Activated CD4-positive, alpha-beta T cell treated with anti-CD3 and anti-CD28 coated beads, Interleukin-2, amount 50 U/mL, for 4 hours (primary cell): ENCODE results near the gene TH.
"Not testable (repeated sequence)": the region's sequence is repeated elsewhere in the genome, so short reads cannot be mapped to it uniquely, and the experiment has no call there.

ENCODE experiments used
- DNase-seq, 2 experiments: peaks; one replicate each; pipeline ENCODE4 v3.0.0-alpha.2; 2020

TH gene

DNA sequence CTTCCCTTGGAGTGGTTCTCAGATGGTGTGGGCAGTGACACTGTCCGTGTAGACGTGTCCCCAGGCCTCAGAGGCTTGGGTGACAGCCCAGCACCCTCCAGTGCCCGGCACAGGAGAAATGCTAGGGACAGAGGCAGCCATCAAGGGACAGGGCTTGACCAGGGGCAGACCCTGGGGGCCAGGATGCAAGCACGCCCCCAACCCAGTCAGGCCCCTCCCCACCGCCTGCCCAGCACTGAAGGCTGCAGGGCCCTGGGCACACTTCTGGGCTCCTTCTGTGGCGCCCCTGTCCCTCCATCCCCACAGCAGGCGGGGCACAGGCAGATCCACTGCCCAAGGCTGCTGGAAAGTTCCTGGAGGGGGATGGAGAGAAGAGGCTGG, 43.5 kb downstream of the TH start:
- DNase-seq: no peak

DNA sequence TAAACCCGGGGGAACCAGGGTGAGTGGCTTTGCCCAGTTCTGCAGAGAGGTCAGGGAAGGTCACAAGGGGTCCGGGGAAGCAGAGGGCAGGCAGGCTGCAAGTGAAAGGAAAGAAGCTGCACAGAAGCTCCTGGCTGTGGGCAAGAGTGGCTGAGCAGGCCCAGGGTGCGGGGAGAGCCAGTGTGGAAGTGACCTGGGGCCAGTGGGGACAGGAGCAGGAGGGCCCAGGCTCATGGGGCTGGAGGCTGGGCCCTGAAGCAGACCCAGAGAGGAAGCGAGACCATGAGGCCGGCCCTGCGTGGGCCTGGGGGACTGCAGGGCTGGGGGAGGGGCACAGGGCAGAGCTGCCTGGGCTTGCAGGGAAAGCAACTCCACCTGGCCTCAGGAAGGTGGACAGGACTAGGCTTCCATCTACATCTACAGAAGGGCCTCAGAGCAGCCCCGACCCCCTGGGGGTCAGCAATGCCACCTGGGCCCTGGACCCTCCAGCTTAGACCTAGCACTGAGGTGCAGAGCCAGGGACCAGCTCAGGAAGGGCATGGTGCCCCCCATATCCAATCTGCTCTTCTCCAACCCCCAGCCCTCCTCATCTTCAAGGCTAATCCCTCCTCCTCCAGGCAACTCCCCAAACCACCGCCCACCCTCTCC, 44.0 kb downstream of the TH start:
- no peak for DNase-seq

DNA sequence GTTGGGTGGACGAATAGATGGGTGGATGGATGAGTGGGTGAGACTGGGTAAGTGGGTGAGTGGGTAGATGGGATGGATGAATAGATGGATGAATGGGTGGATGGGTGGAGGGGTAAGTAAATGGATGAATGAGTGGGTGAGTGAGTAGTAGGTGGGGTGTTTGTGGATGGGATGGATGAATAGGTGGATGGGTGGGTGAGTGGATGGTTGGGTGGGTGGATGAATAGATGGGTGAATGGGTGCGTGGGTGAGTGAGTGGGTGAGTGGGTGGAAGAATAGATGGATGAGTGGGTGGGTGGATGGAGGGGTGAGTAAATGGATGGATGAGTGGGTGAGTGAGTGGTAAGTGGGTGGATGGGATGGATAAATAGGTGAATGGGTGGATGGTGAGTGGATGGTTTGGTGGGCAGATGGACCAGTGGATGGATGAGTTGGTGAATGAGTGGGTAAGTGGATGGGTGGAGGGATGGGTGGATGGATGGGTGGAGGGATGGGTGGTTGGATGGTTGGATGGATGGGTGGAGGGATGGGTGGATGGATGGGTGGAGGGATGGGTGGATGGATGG, 45.0 kb downstream of the TH start:
- no peak for DNase-seq

DNA sequence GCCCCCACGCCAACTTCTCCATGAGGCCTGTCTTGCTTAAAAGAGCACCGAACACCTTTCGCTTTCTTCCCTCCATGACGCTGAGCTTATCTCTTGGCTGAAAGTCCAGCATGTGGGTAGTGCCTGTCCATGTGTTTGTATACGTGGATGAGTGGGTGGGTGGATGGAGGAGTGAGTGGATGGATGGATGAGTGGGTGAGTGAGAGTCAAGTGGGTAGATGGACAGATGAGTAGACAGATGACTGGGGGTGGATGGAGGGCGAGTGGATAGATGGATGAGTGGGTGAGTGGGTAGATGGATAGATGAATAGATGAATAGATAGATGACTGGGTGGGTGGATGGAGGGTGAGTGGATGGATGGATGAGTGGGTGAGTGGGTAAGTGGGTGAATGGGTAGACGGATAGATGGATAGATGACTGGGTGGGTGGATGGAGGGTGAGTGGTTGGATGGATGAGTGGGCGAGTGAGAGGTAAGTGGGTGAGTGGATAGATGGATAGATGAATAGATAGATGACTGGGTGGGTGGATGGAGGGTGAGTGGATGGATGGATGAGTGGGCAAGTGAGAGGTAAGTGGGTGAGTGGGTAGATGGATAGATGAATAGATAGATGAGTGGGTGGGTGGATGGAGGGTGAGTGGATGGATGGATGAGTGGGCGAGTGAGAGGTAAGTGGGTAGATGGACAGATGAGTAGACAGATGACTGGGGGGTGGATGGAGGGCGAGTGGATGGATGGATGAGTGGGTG, 46.7 kb downstream of the TH start:
- not testable (repeated sequence) for DNase-seq

DNA sequence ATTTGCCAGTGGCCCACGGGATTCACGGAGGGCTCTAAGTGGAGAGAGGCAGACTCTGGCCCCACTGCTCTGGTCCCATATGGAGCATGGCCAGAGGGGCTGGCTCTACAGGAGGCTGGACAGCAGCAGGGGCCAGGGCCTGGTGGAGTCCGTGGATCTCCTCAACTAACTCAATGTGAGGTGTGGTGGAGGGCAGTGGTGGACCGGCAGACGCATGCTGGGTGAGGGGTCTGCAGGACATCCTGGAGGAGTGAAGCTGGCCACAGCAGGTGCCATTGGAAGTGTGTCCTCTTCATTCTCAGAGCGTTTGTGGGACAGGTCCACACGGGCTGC, 48.0 kb downstream of the TH start:
- no peak for DNase-seq

DNA sequence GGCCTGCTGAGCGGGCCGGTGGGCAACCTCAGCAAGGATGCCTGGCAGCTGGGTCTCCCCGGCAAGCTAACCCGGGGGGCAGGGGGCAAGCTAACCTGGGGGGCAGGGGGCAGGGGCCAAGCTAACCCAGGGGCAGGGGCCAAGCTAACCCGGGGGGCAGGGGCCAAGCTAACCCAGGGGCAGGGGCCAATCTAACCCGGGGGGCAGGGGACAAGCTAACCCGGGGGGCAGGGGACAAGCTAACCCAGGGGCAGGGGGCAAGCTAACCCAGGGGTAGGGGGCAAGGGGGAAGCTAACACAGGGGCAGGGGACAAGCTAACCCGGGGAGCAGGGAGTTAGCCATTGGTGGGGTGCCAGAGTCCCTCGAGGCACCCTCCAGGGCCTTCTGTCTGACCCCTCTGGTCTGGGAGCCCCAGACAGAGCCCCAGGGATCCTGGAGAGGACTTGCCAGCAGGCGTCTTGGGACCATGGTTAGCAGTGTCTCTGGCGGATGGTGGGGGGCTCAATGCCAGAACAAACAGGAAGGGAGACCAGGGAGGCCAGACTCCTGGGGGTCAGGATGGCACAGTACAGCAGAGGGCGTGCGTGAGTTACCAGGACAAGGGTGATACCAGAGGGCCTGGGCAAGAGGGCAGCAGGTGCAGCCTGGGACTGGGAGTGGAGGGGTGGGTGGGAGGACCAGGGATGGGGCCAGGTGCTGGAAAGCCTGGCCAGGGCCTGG, 48.5 kb downstream of the TH start:
- DNase-seq: no peak

DNA sequence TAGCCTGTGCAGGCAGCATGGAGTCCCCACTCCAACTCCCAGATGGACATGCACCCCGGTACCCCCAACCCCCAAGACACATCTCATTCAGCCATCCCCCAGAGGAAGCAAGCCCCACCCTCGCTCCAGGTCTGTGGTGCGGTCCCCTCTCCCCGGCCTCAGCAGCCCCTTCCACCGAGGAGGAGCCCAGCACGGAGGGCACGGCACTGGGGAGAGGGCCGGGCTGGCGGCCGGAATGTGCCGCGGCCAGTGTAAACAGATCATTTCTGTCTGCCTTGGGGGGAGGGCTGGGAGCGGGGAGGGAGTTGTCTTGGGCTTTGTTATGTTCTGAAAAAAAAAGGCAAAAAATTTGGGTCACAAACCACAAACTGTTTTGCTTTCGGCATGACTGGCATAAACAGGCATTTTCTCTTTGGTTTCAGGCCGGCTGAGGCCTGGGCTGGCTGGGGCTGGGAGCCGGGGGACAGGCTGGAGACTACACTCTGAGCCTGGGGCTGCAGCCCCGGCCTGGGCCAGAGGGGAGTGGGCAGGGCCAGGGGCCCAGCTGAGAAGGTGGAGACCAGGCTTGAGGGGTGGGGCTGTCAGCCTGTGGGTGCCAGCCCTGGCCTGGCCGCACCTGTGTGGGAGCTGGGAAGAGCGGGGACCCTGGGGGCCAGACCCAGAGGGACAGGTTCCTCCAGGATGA, 49.3 kb downstream of the TH start:
- no peak for DNase-seq

DNA sequence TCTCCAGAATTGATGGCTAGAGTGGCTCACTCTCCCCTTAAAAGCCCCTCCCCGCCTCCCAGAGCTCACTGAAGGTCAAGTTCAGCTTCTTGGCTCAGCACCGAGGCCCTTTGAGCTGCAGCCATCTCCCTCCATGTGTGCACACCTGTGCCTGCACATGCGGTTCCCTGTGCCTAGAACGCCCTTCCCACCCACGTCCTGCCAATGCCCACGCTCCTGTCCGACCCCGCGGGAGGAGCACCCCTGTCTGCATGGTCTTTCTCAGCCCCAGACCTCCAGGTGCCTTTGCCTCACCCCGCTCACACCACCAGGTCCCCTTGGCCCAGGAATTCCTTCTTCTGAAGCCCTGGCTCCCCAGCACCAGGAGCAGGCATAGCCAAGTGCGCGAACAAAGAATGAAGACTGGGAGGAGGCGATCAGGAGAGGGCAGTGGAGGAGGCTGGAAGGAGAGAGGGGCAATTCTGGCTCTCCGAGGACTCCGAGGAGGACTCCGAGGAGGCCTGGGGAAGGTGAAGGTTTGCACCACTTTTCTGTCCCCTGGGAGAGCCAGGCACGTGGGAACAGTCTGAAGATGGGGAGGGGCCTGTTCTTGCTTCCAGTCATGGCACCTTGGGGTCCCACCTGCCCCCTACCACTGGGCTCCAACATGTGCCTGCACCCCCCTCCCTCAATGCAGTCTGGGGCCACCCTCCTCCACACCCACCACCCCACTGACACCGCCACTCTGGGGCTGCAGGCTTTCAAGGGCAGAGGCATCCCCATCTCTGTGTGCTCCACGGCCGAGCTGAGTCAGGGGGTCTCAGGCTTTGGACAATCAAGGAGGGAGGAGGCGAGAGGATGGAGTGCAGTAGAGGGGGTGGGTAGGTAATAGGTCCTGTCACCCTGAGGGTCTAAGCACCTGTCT, 50.1 kb downstream of the TH start:
- no peak for DNase-seq

DNA sequence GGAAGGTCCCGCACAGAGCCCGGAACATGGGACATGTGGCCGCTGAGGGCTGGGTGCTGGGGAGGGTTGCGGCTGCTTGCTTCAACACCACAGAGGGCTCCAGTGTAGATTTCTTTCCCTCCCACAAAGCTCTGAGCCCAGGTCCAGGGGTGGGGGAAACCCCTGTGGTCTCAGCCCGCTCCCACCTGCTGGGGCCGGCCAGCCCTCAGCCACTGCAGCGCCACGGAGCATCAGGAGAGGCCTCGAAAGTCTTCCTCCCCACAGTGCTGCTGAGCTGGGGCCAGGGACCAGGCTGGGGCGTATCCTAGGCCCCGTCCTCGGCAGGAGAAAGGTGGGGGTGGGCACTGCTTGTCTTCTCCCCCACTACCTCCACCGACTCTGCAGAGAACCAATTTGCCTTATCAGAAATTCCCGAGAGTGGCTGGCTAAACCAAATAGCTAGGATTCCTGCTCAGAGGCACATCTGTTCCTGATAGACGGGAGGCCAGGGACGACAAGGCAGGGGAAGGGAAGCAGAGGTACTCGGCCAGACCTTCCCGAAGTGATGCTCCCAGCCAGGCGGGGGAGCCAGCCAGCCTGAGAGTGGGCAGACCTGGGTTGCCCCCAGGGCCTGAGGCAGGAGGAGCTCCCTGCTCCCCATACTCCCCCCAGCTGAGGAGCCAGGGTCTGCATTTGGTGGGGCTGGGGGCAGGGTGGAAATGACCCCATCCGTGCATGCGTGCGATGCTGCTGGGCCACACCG, 51.1 kb downstream of the TH start:
- DNase-seq: no peak

DNA sequence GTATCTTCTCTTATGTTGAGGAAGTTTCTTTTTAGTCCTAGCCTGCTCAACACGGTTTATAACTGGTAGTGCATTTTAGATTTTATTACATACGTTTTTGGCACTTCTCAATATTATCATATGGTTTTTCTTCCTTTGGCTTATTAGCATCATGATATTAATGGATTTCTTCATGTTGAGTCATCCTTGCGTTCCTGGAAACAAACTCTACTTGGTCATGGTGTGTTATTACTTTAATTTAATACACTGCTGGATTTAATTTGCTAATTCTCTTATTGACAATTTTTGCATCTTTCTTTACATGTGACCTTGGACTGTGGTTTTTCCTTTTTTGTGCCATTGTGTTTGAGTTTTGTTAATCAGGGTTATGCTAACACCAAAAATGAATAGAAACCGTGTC, 52.9 kb downstream of the TH start:
- DNase-seq: no peak

DNA sequence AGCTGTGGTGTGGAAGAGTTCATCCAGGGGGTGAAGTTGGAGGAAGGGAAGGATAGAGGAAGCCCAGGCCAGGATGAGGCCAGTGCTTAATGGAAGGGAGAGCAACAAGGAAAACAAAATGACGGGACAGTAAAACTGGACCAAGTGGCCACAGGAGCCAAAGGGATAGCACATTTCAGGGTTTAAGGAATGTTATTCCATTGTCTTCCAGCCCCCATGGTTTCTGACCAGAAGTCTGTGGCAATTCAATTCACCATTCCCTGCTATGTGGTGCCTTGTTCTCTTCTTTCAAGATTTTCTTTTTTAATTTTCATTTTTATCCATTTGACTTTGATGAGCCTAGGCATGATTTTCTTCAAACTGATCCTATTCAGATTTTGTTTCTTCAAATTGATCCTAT, 54.9 kb downstream of the TH start:
- DNase-seq: no peak

DNA sequence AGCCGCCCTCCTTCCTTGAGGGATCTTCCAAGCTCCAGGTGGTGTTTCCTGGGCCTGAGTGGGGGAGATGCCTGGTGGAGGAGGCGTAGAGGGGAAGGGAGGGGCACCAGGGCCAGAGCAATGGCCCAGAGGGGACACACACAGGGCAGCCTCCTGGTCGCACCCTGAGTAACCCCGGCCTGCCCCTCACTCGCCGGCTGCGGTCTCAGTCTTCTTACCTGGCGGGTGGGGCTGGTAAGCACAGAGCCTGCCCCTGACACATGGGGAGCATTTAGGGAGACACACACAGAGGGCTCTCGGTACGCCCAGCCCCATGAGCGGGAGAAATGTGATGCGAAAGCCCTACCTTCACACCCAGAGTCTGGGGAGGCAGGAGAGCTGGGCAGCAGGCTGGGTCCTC, 56.3 kb downstream of the TH start:
- DNase-seq: no peak

DNA sequence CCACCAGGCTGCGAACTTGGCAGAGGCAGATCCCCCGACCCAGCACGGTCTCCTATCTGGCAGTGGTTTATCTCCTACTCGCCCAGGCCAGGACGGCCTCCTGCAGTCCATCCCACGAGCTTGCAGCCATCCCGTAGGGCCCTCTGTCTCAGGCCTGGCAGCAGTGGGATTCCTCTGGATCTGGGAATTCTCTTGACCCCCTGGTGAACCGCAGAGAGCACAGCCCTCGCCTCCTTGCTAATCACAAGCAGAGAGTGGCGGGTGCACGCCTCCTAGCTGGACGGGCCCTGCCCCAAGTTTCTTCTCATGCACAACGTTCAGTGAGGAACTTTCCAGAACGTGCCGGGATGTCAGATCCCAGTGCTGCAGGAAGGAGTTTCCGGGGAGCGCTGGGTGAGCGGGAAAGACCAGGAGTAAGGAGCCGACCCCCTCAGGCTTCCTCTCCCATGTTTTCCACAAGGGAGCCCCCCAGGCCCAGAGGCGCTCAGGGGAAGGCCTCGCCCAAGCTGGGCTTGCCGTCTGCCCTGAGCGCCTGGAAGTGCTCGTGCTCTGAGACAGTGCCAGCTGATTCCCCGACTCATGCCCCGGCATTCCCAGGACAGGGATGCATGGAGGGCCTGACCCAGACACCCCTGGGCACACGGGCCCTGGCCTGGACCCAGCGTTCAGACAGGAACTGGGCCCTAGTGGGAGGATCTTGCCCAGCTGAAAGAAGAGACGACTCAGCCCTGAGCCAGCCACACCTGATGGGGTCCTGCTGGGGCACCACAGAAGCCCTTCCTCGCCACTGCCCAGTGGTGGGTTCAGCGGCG, 57.0 kb downstream of the TH start:
- DNase-seq: no peak
